ENCODE measurements around the gene NOL4L.

GRCh38 chr20:32535953-32536823 is 48.9 kb downstream of the NOL4L start:
- TF ChIP-seq CTCF (IDR thresholded peaks at IDR 0.05; ENCODE audit: insufficient read depth, low read length) (no peak), POLR2AphosphoS5 (IDR thresholded peaks at IDR 0.05; ENCODE audit: low read depth) (no peak)

Measured in HL-60 (cell line).